PFSK-1 (cell line): Measurements from ENCODE around the gene TTPAL.

ENCODE experiments used
- POLR2AphosphoS5 ChIP-seq: IDR thresholded peaks from 2 replicates; pipeline ENCODE4 v1.6.1; 2012; ENCODE audit warnings: low read depth, mild to moderate bottlenecking, control low read depth, low read length, moderate library complexity
- SIN3A ChIP-seq: IDR thresholded peaks from 2 replicates; pipeline ENCODE4 v1.6.1; 2012; ENCODE audit warnings: mild to moderate bottlenecking, low read length, moderate library complexity, borderline replicate concordance; ENCODE audit not compliant: insufficient read depth
- TAF1 ChIP-seq: IDR thresholded peaks from 2 replicates; pipeline ENCODE4 v1.6.1; 2012; ENCODE audit warnings: low read length, control low read depth, borderline replicate concordance; ENCODE audit not compliant: insufficient read depth
- TF ChIP-seq, protein P1 (sequence below), 2 experiments: IDR thresholded peaks; 2 replicates each; pipeline versions ENCODE4 v1.6.1 to v1.8.0; 2011 to 2012; ENCODE audit warnings: low read depth in 2 of 2, low read length in 2 of 2, control low read depth in 1 of 2, inconsistent platforms in 1 of 2, mild to moderate bottlenecking in 1 of 2, moderate library complexity in 1 of 2; ENCODE audit not compliant: insufficient read depth in 1 of 2

DNA sequence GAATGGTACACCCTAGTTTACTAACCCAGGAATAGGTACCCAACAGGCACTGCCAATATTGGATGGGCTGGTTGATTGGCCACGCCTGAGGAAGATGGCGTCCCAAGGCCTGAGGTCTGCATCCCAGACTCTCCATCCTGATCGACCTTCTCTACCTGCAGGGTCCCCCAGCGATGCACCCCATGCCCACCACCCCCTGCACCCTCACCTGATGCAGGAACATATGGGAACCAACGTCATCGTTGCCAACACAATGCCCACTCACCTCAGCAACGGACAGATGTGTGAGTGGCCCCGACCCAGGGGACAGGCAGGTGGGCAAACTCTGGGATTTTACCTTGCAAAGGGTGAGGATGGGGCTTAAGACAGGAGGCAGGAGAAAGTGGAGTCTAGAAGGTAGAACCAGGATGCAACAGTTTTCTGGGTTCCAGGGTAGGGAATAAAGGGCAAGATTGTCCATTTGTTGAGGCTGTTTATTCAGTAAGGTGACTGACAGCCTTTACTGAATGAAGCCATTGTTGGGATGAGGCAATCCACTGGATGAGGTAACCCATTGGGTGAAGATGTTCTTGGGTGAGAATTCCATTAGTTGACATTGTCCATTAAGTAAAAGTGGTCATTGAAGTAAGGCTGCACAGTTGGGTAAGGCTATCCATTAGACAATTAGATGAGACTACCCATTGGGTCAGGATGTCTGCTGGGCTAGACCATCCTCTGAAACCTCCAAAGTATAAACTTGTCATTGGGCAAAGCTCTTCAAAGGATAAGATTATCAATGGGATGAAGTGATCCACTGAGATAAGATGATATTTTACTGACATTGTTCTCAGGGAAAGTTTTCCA lies 47.3 kb upstream of the TTPAL start:
- TF ChIP-seq, protein P1, sequence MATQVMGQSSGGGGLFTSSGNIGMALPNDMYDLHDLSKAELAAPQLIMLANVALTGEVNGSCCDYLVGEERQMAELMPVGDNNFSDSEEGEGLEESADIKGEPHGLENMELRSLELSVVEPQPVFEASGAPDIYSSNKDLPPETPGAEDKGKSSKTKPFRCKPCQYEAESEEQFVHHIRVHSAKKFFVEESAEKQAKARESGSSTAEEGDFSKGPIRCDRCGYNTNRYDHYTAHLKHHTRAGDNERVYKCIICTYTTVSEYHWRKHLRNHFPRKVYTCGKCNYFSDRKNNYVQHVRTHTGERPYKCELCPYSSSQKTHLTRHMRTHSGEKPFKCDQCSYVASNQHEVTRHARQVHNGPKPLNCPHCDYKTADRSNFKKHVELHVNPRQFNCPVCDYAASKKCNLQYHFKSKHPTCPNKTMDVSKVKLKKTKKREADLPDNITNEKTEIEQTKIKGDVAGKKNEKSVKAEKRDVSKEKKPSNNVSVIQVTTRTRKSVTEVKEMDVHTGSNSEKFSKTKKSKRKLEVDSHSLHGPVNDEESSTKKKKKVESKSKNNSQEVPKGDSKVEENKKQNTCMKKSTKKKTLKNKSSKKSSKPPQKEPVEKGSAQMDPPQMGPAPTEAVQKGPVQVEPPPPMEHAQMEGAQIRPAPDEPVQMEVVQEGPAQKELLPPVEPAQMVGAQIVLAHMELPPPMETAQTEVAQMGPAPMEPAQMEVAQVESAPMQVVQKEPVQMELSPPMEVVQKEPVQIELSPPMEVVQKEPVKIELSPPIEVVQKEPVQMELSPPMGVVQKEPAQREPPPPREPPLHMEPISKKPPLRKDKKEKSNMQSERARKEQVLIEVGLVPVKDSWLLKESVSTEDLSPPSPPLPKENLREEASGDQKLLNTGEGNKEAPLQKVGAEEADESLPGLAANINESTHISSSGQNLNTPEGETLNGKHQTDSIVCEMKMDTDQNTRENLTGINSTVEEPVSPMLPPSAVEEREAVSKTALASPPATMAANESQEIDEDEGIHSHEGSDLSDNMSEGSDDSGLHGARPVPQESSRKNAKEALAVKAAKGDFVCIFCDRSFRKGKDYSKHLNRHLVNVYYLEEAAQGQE (IDR thresholded peaks at IDR 0.05; ENCODE audit: insufficient read depth in 1 of 2, low read depth in 2 of 2, low read length in 2 of 2) = no peak
- TF ChIP-seq POLR2AphosphoS5 (no peak), SIN3A (no peak), TAF1 (no peak)
